B cell (primary cell): ENCODE data around the gene GRK5. TPM values are rescaled to one million over a fixed set of nuclear protein-coding genes. Genes with fewer than 3 reads are reported as not detected.

ENCODE experiments used
- ATAC-seq: fragments of 200-7000 bp; cut with Tn5 transposase; one replicate; pipeline ENCODE4 v1.10.0; 2021; ENCODE audit warnings: low read depth, mild to moderate bottlenecking, moderate number of reproducible peaks, moderate library complexity
- CTCF ChIA-PET: fragments of 350-600 bp; sonication (Branson Sonifier 250); formaldehyde crosslinking; loops from one replicate; lab custom pipeline; 2021; ENCODE audit warnings: antibody characterized with exemption, inconsistent platforms; lab: Charles Lee
- POLR2A ChIA-PET: fragments of 350-600 bp; sonication (Branson Sonifier 250); formaldehyde crosslinking; loops from one replicate; lab custom pipeline; 2021; ENCODE audit warnings: antibody characterized with exemption; lab: Charles Lee
- DNase-seq: peaks from one replicate; pipeline ENCODE4 v3.0.0; 2013
- H2AFZ ChIP-seq: 2 replicates; pipeline ENCODE4 v1.6.1; 2012; ENCODE audit warnings: mild to moderate bottlenecking, low read depth, low read length; ENCODE audit not compliant: insufficient read depth, poor library complexity, severe bottlenecking
- H3K27ac ChIP-seq, 2 donors: 1 replicate in 1 of 2; 2 replicates in 1 of 2; pipeline ENCODE4 v1.5.1; 2012 to 2013; ENCODE audit warnings: low read length in 2 of 2, mild to moderate bottlenecking in 2 of 2, moderate library complexity in 1 of 2
- H3K27me3 ChIP-seq, 4 experiments: fragments of 200-600 bp in 1 of 4; sonication (generic) in 1 of 4; replicated peaks in 1 of 4; 1 replicate in 2 of 4; 2 replicates in 2 of 4; pipeline versions ENCODE4 v1.6.1 to v1.7.0; 2013 to 2016; ENCODE audit warnings: low read length in 3 of 4, mild to moderate bottlenecking in 2 of 4, mixed read lengths in 1 of 4, moderate library complexity in 1 of 4; ENCODE audit not compliant: insufficient read depth in 4 of 4, control insufficient read depth in 3 of 4; ENCODE audit errors: control extremely low read depth in 1 of 4
- H3K36me3 ChIP-seq, 2 experiments: replicated peaks in 1 of 2; 1 replicate in 1 of 2; 2 replicates in 1 of 2; pipeline versions ENCODE4 v1.6.1 to v1.7.1; 2013; ENCODE audit warnings: low read length in 1 of 2; ENCODE audit not compliant: insufficient read depth in 2 of 2, control insufficient read depth in 1 of 2; ENCODE audit errors: control extremely low read depth in 1 of 2, extremely low read depth in 1 of 2
- H3K4me1 ChIP-seq, 2 donors: fragments of 200-600 bp in 1 of 2; sonication (generic) in 1 of 2; 1 replicate in 1 of 2; 2 replicates in 1 of 2; pipeline versions ENCODE4 v1.5.1 to v1.6.1; 2013 to 2017; ENCODE audit warnings: low read length in 2 of 2; ENCODE audit not compliant: control insufficient read depth in 2 of 2, insufficient read depth in 2 of 2
- H3K4me2 ChIP-seq: replicated peaks from 2 replicates; pipeline ENCODE3; 2012; ENCODE audit warnings: mild to moderate bottlenecking, low read depth, low read length; ENCODE audit not compliant: poor library complexity, severe bottlenecking
- H3K4me3 ChIP-seq, 5 experiments: fragments of 200-600 bp in 1 of 5; sonication (generic) in 1 of 5; 1 replicate in 3 of 5; 2 replicates in 2 of 5; pipeline versions ENCODE4 v1.5.1 to v1.7.0; 2011 to 2016; ENCODE audit warnings: low read length in 4 of 5, mild to moderate bottlenecking in 4 of 5, low read depth in 2 of 5, control low read depth in 1 of 5, moderate library complexity in 1 of 5; ENCODE audit not compliant: insufficient read depth in 1 of 5; ENCODE audit errors: control extremely low read depth in 1 of 5, extremely low read depth in 1 of 5
- H3K79me2 ChIP-seq: fragments of 200-600 bp; sonication (generic); one replicate; pipeline ENCODE4 v1.6.0; 2016; ENCODE audit warnings: low read length; ENCODE audit not compliant: control insufficient read depth, insufficient read depth
- H3K9ac ChIP-seq: fragments of 200-600 bp; sonication (generic); 2 replicates; pipeline ENCODE4 v1.6.1; 2017; ENCODE audit warnings: mild to moderate bottlenecking, low read length, moderate library complexity
- H3K9me3 ChIP-seq, 3 donors: one replicate each; pipeline versions ENCODE4 v1.6.1 to v1.7.1; 2013; ENCODE audit warnings: low read length in 2 of 3; ENCODE audit not compliant: control insufficient read depth in 2 of 3, insufficient read depth in 1 of 3; ENCODE audit errors: control extremely low read depth in 1 of 3
- H4K20me1 ChIP-seq: 2 replicates; pipeline ENCODE4 v1.6.0; 2012; ENCODE audit warnings: mild to moderate bottlenecking, low read length; ENCODE audit not compliant: insufficient read depth, control insufficient read depth, poor library complexity, severe bottlenecking
- H3K27ac Mint-ChIP-seq: one replicate; pipeline ENCODE4 v1.8.0; 2021; ENCODE audit warnings: mixed read lengths
- H3K27me3 Mint-ChIP-seq: one replicate; pipeline ENCODE4 v1.8.0; 2021; ENCODE audit warnings: mixed read lengths
- H3K4me1 Mint-ChIP-seq: one replicate; pipeline ENCODE4 v1.8.0; 2021; ENCODE audit warnings: mixed read lengths
- H3K4me3 Mint-ChIP-seq: one replicate; pipeline ENCODE4 v1.8.0; 2021; ENCODE audit warnings: mixed read lengths
- H3K9me3 Mint-ChIP-seq: one replicate; pipeline ENCODE4 v1.8.0; 2022; ENCODE audit warnings: mixed read lengths; ENCODE audit not compliant: insufficient read depth
- EZH2 ChIP-seq: IDR thresholded peaks from 2 replicates; pipeline ENCODE4 v1.6.1; 2012; ENCODE audit warnings: borderline replicate concordance, low read depth, mild to moderate bottlenecking, moderate library complexity, low read length; ENCODE audit not compliant: insufficient read depth, poor library complexity, severe bottlenecking
- WGBS: methylation state at CpG from one replicate; pipeline ENCODE4 v1.1.5; 2013; ENCODE audit warnings: missing lambda C conversion rate; ENCODE audit not compliant: insufficient coverage; 5-methylcytosine and 5-hydroxymethylcytosine counted together
- intact Hi-C: fragments of 100-400 bp; cut with micrococcal nuclease; formaldehyde crosslinking; loops from one replicate; pipeline ENCODE4 v1.10.0; 2022
- polyA plus RNA-seq: library from polyadenylated mRNA; depleted of rRNA; stranded (reverse); fragments of >200 nt; gene quantifications from 2 replicates; pipeline ENCODE4 v1.2.3, GENCODE V29; 2012
- total RNA-seq, 2 donors: library from RNA; stranded (reverse); fragments of 120-200 nt in 1 of 2; gene quantifications; 1 replicate in 1 of 2; 2 replicates in 1 of 2; pipeline versions ENCODE4 v1.2.3 to v1.2.4, GENCODE V29; 2013 to 2022
- TF ChIP-seq, protein P1 (sequence below): fragments of 200-600 bp; IDR thresholded peaks from one replicate; pipeline ENCODE4 v1.8.0; 2022; ENCODE audit warnings: antibody characterized with exemption, mild to moderate bottlenecking

GRK5 gene
- total and polyA plus RNA-seq, 2 donors (not counting 1 experiment from before 2014, with no cell fraction given) = 21.9 to 54.8 TPM

DNA sequence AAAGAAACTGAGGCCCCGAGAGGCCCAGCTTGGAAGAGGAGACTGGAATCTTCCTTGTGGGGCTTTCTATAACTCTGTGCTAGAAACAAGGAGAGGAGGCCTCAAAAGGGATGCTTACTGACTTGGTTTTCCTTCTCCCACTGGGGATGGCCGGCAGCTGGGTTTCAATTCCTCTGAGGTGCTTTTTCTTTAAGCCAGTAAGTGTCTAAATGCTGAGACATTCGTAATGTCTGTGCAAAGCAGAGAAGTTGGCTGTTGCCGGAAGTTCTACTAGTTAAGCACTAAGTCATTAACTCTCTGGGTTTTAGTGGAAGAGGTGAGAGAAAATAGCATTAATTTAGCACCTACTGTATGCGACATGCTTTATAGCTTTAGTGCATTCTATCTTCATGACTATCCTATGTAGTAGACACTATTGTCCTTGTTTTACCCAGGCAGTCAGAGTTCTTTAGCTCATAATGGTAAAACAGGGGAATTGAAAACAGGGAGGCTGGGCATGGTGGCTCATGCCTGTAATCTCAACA is 199.9 kb downstream of the GRK5 start:
- H3K9me3 Mint-ChIP-seq = no peaks in the 10 kb centered on the region
- peaks cover 34% of the 10 kb centered on the region for H3K4me1 Mint-ChIP-seq
- Histone ChIP-seq H3K4me1 (peaks cover 23% of the 10 kb centered on the region in 2 donors), H2AFZ (no peak overlapping the region), H3K9me3 (no peaks in the 10 kb centered on the region), H3K4me2 (no peak overlapping the region), H4K20me1 (peaks cover 17% of the 10 kb centered on the region), H3K36me3 (peaks cover 0 to 4% of the 10 kb centered on the region in 2 experiments), H3K9ac (no peak overlapping the region), H3K27ac (peak overlapping the region in 1 of 2 donors; percentile 49), H3K79me2 (peaks cover 45% of the 10 kb centered on the region), H3K4me3 (no peak overlapping the region), H3K27me3 (no peaks in the 10 kb centered on the region)
- no peak overlapping the region for H3K4me3 Mint-ChIP-seq
- POLR2A ChIA-PET = interaction anchor here (0.7 kb wide), 1 partner anchor 241 kb away, joined by 5 read pairs; no protein-coding TSS in a partner anchor
- no peaks in the 10 kb centered on the region for H3K27me3 Mint-ChIP-seq
- CTCF ChIA-PET = interaction anchor here (0.9 to 4.1 kb wide), 6 partner anchors 9 to 268 kb away, joined by 3 to 23 read pairs (median 4); partner anchors contain the start of gene GRK5
- intact Hi-C loops = no loop called here
- TF ChIP-seq EZH2 = no peak
- TF ChIP-seq, protein P1, sequence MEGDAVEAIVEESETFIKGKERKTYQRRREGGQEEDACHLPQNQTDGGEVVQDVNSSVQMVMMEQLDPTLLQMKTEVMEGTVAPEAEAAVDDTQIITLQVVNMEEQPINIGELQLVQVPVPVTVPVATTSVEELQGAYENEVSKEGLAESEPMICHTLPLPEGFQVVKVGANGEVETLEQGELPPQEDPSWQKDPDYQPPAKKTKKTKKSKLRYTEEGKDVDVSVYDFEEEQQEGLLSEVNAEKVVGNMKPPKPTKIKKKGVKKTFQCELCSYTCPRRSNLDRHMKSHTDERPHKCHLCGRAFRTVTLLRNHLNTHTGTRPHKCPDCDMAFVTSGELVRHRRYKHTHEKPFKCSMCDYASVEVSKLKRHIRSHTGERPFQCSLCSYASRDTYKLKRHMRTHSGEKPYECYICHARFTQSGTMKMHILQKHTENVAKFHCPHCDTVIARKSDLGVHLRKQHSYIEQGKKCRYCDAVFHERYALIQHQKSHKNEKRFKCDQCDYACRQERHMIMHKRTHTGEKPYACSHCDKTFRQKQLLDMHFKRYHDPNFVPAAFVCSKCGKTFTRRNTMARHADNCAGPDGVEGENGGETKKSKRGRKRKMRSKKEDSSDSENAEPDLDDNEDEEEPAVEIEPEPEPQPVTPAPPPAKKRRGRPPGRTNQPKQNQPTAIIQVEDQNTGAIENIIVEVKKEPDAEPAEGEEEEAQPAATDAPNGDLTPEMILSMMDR = no peak
- 100% methylated on average over 1 of the region's 5 CpGs for WGBS
- H3K27ac Mint-ChIP-seq = peak overlapping the region; percentile 23
- peak; percentile 31 for DNase-seq
- no peak for ATAC-seq

DNA sequence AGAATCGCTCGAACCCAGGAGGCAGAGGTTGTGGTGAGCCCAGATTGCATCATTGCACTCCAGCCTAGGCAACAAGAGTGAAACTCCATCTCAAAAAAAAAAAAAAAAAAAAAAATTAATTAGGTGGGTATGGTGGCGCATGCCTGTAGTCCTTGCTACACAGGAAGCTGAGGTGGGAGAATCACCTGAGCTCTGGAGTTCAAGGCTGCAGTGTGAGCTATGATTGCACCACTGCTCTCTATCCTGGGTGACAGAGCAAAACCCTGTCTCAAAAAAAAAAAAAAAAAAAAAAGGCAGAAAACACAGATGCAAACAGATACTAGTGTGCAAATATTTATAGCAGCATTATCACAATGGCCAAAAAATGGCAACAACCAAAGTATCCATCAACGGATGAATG is 200.7 kb downstream of the GRK5 start:
- Histone ChIP-seq H3K4me1 (peaks cover 23% of the 10 kb centered on the region in 2 donors), H3K9me3 (no peaks in the 10 kb centered on the region), H3K4me2 (no peak overlapping the region), H4K20me1 (peaks cover 17% of the 10 kb centered on the region), H3K36me3 (peaks cover 0 to 6% of the 10 kb centered on the region in 2 experiments), H3K4me3 (no peak overlapping the region), H3K9ac (no peak overlapping the region), H3K27me3 (no peaks in the 10 kb centered on the region), H3K27ac (no peak overlapping the region), H3K79me2 (peaks cover 45% of the 10 kb centered on the region), H2AFZ (no peak overlapping the region)
- WGBS = 100% methylated on average over 1 of the region's 4 CpGs
- intact Hi-C loops = no loop called here
- DNase-seq (no peak), ATAC-seq (no peak)
- H3K4me1 Mint-ChIP-seq = peaks cover 34% of the 10 kb centered on the region
- no peaks in the 10 kb centered on the region for H3K27me3 Mint-ChIP-seq
- no peaks in the 10 kb centered on the region for H3K9me3 Mint-ChIP-seq
- ChIA-PET CTCF (interaction anchor here (0.5 to 4.1 kb wide), 3 partner anchors 26 to 201 kb away, joined by 3 to 23 read pairs (median 4); partner anchors contain the start of gene GRK5), POLR2A (interaction anchor here (0.6 to 0.7 kb wide), 2 partner anchors 241 to 242 kb away, joined by 3 to 5 read pairs; no protein-coding TSS in a partner anchor)
- TF ChIP-seq, protein P1 = no peak
- no peak for TF ChIP-seq EZH2
- no peak overlapping the region for H3K27ac Mint-ChIP-seq
- H3K4me3 Mint-ChIP-seq = no peak overlapping the region
